Nephron progenitor cell (in vitro differentiated cells): ENCODE data around the gene KIRREL3.
"Not testable (repeated sequence)": the region's sequence is repeated elsewhere in the genome, so short reads cannot be mapped to it uniquely, and the experiment has no call there.

ENCODE experiments used
- DNase-seq: peaks from one replicate; pipeline ENCODE4 v3.0.0; 2021
- H3K27ac Mint-ChIP-seq: 2 replicates; pipeline ENCODE4 v1.8.0; 2021; ENCODE audit warnings: mild to moderate bottlenecking, moderate library complexity, mixed read lengths
- H3K27me3 Mint-ChIP-seq: 2 replicates; pipeline ENCODE4 v1.8.0; 2021; ENCODE audit warnings: mild to moderate bottlenecking, low read depth, mixed read lengths; ENCODE audit not compliant: poor library complexity
- H3K36me3 Mint-ChIP-seq: 2 replicates; pipeline ENCODE4 v1.8.0; 2021; ENCODE audit warnings: low read depth, mixed read lengths
- H3K4me1 Mint-ChIP-seq: 2 replicates; pipeline ENCODE4 v1.8.0; 2021; ENCODE audit warnings: mixed read lengths
- H3K4me3 Mint-ChIP-seq: 2 replicates; pipeline ENCODE4 v1.8.0; 2021; ENCODE audit warnings: mild to moderate bottlenecking, moderate library complexity, mixed read lengths
- H3K9me3 Mint-ChIP-seq: 2 replicates; pipeline ENCODE4 v1.8.0; 2021; ENCODE audit warnings: mild to moderate bottlenecking, moderate library complexity, mixed read lengths
- CTCF ChIP-seq: fragments of 200-600 bp; sonication (generic); IDR thresholded peaks from 2 replicates; pipeline ENCODE4 v1.5.0; 2021; ENCODE audit warnings: antibody characterized with exemption

KIRREL3 gene

GRCh38 chr11:126398721-126399120 is 601.8 kb downstream of the KIRREL3 start:
- Mint-ChIP-seq H3K4me1 (peaks cover 47% of the 10 kb centered on the region), H3K4me3 (no peak overlapping the region), H3K27ac (no peak overlapping the region)

GRCh38 chr11:126398296-126398695 is 602.3 kb downstream of the KIRREL3 start:
- TF ChIP-seq CTCF: no peak
- no peak overlapping the region for H3K4me3 Mint-ChIP-seq
- H3K27ac Mint-ChIP-seq: no peak overlapping the region
- peaks cover 4% of the 10 kb centered on the region for H3K27me3 Mint-ChIP-seq
- peaks cover 17% of the 10 kb centered on the region for H3K9me3 Mint-ChIP-seq
- H3K4me1 Mint-ChIP-seq: peaks cover 47% of the 10 kb centered on the region
- H3K36me3 Mint-ChIP-seq: peaks cover 43% of the 10 kb centered on the region
- DNase-seq: no peak

More at GRCh38 chr11:126398721-126399120, 601.8 kb downstream of the KIRREL3 start:
- H3K27me3 Mint-ChIP-seq: peaks cover 4% of the 10 kb centered on the region
- H3K9me3 Mint-ChIP-seq: peaks cover 17% of the 10 kb centered on the region
- no peak for TF ChIP-seq CTCF
- peaks cover 43% of the 10 kb centered on the region for H3K36me3 Mint-ChIP-seq
- DNase-seq: no peak

- no peak for DNase-seq
- peaks cover 4% of the 10 kb centered on the region for H3K27me3 Mint-ChIP-seq
- H3K9me3 Mint-ChIP-seq: peaks cover 17% of the 10 kb centered on the region
- no peak for TF ChIP-seq CTCF
- H3K27ac Mint-ChIP-seq: peak overlapping the region; percentile 69
- peaks cover 54% of the 10 kb centered on the region for H3K4me1 Mint-ChIP-seq
- H3K36me3 Mint-ChIP-seq: peaks cover 42% of the 10 kb centered on the region
- H3K4me3 Mint-ChIP-seq: no peak overlapping the region
Measured at GRCh38 chr11:126396965-126397364, 603.6 kb downstream of the KIRREL3 start.

GRCh38 chr11:126396266-126396665 is 604.3 kb downstream of the KIRREL3 start:
- H3K4me3 Mint-ChIP-seq, H3K27me3 Mint-ChIP-seq, H3K27ac Mint-ChIP-seq, DNase-seq: not testable (repeated sequence)
- Mint-ChIP-seq H3K9me3 (peaks cover 17% of the 10 kb centered on the region), H3K36me3 (peaks cover 36% of the 10 kb centered on the region), H3K4me1 (peaks cover 54% of the 10 kb centered on the region)

DNA sequence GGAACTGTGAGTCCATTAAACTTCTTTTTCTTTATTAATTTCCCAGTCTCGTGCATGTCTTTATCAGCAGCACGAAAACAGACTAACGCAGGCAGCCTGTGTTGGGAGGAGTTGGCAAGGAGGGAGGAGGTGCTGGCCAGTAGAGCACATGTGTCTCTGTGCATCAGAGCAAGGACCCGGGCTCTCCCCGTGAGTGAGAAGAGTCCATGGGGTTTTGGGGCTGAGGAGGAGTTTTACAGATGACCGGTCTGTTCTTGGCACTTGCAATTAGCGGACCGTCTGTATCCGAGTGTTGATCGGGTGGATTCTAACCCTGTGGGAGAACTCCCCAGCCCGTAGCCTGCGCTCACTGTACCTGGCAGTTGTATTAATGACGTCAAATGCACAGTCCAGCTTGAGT is 604.8 kb downstream of the KIRREL3 start:
- H3K4me1 Mint-ChIP-seq: peaks cover 55% of the 10 kb centered on the region
- H3K36me3 Mint-ChIP-seq: peaks cover 33% of the 10 kb centered on the region
- H3K27ac Mint-ChIP-seq: peak overlapping the region; percentile 36
- not testable (repeated sequence) for DNase-seq, H3K4me3 Mint-ChIP-seq, H3K27me3 Mint-ChIP-seq
- H3K9me3 Mint-ChIP-seq: peaks cover 17% of the 10 kb centered on the region

DNA sequence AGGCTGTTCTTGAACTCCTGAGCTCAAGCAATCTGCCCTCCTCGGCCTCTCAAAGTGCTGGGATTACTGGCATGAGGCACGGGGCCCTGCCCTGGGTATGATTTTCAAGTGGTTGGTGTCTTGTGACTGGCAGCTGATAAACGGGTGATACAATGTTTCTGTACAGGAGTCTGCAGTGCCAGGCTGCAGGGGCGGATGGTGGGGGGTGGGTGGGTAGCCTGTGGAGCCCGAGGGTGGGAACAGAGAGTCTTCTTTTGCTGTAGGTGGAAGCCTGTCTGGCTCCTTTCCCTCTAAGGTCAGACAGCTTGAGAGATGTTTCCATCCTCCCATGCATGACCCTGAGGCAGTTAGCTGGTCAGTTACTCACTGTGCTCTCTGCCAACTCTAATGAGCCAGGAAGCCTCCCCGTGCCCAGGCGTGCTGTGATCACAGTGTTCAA is 605.9 kb downstream of the KIRREL3 start:
- not testable (repeated sequence) for H3K4me3 Mint-ChIP-seq, H3K27me3 Mint-ChIP-seq, DNase-seq, H3K9me3 Mint-ChIP-seq, H3K27ac Mint-ChIP-seq
- peaks cover 49% of the 10 kb centered on the region for H3K4me1 Mint-ChIP-seq
- H3K36me3 Mint-ChIP-seq: peaks cover 23% of the 10 kb centered on the region

GRCh38 chr11:126394036-126394435 is 606.5 kb downstream of the KIRREL3 start:
- H3K27ac Mint-ChIP-seq: peak overlapping the region; percentile 82
- H3K4me1 Mint-ChIP-seq: peaks cover 49% of the 10 kb centered on the region
- H3K4me3 Mint-ChIP-seq: no peak overlapping the region

More at GRCh38 chr11:126394036-126394435, 606.5 kb downstream of the KIRREL3 start:
- H3K36me3 Mint-ChIP-seq: peaks cover 21% of the 10 kb centered on the region
- no peak for DNase-seq
- no peak for TF ChIP-seq CTCF
- peaks cover 4% of the 10 kb centered on the region for H3K27me3 Mint-ChIP-seq
- H3K9me3 Mint-ChIP-seq: peaks cover 5% of the 10 kb centered on the region
